ENCODE measurements around the gene CEP55. TPM values are rescaled to one million over a fixed set of nuclear protein-coding genes. Genes with fewer than 3 reads are reported as not detected.

CEP55 gene
- total RNA-seq, 1 experiment from 2014 or later: 68.5 TPM

DNA sequence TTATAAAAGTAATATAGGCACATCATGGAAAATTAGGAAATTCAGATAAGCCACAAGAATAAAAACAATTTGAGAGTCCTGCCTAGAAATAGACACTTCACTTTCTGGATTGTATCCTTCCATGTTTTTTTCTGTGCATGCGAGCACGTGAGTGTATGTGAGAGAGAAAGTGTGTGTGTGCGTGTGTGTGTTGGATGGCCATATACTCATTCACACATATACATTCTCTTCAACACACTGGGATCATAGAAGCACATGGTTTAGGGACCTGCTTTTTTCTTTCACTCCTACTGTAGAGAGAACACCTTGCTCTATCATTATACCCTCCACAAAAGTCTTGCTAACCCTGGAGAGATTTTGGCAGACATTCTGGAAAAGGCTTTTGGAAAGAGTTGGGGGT, 77.5 kb downstream of the CEP55 start:
- Histone ChIP-seq H3K9me3 (ENCODE audit: low read depth, low read length, poor library complexity, severe bottlenecking) (no peaks in the 10 kb centered on the region), H3K4me1 (ENCODE audit: insufficient read depth, low read length, poor library complexity, severe bottlenecking) (no peaks in the 10 kb centered on the region), H3K27ac (ENCODE audit: low read depth, low read length, poor library complexity, severe bottlenecking) (no peak overlapping the region), H3K4me3 (ENCODE audit: low read depth, low read length, poor library complexity, severe bottlenecking) (no peak overlapping the region), H3K36me3 (ENCODE audit: insufficient read depth, low read length, poor library complexity, severe bottlenecking) (no peaks in the 10 kb centered on the region), H3K27me3 (replicated peaks; ENCODE audit: insufficient read depth, low read depth, low read length, poor library complexity) (peaks cover 25% of the 10 kb centered on the region)
- DNase-seq (ENCODE audit: low spot score): no peak
- BruUV-seq (replicated peaks): no TSS peak
- ChIA-PET POLR2A (ENCODE audit: low non-redundant PET) (no interaction called here), CTCF (no interaction called here)
- intact Hi-C loops (cut with micrococcal nuclease; ENCODE audit: unreplicated experiment): no loop called here
- TF ChIP-seq EZH2 (IDR thresholded peaks at IDR 0.05; ENCODE audit: borderline replicate concordance, low read depth, low read length, poor library complexity, severe bottlenecking) (no peak), CTCF (conservative IDR thresholded peaks at IDR 0.05; ENCODE audit: low read depth, low read length) (no peak)

DNA sequence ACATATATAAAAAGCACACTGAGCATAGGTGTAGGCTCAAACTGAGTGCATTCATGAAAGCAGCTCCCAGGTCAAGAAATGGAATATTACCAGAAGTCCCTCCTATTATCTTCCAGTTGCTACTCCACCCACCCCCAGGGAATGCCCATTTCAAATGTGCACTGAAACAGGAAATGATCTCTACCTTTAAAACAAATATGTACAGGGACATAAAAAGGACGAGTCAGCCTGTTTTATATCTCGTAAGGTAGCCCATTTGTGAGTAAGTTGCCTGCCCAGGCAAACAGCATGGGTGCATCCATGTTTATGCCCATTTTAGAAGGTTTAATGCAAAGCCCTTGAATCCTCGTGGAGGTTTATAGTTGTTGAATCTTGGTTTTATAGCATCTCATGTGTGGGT, 80.5 kb downstream of the CEP55 start:
- H3K4me1 ChIP-seq (ENCODE audit: insufficient read depth, low read length, poor library complexity, severe bottlenecking): no peaks in the 10 kb centered on the region
- intact Hi-C loops (cut with micrococcal nuclease; ENCODE audit: unreplicated experiment): no loop called here
- DNase-seq (ENCODE audit: low spot score): no peak
- H3K9me3 ChIP-seq (ENCODE audit: low read depth, low read length, poor library complexity, severe bottlenecking): no peaks in the 10 kb centered on the region
- no peak overlapping the region for H3K27ac ChIP-seq (ENCODE audit: low read depth, low read length, poor library complexity, severe bottlenecking)
- no TSS peak for BruUV-seq (replicated peaks)
- CTCF ChIA-PET: no interaction called here
- H3K4me3 ChIP-seq (ENCODE audit: low read depth, low read length, poor library complexity, severe bottlenecking): no peak overlapping the region
- POLR2A ChIA-PET (ENCODE audit: low non-redundant PET): no interaction called here
- H3K27me3 ChIP-seq (replicated peaks; ENCODE audit: insufficient read depth, low read depth, low read length, poor library complexity): no peaks in the 10 kb centered on the region
- TF ChIP-seq CTCF (conservative IDR thresholded peaks at IDR 0.05; ENCODE audit: low read depth, low read length): no peak
- TF ChIP-seq EZH2 (IDR thresholded peaks at IDR 0.05; ENCODE audit: borderline replicate concordance, low read depth, low read length, poor library complexity, severe bottlenecking): no peak
- no peaks in the 10 kb centered on the region for H3K36me3 ChIP-seq (ENCODE audit: insufficient read depth, low read length, poor library complexity, severe bottlenecking)

- ChIA-PET POLR2A (ENCODE audit: low non-redundant PET) (no interaction called here), CTCF (no interaction called here)
- Histone ChIP-seq H3K27ac (ENCODE audit: low read depth, low read length, poor library complexity, severe bottlenecking) (no peak overlapping the region), H3K9me3 (ENCODE audit: low read depth, low read length, poor library complexity, severe bottlenecking) (no peaks in the 10 kb centered on the region), H3K27me3 (replicated peaks; ENCODE audit: insufficient read depth, low read depth, low read length, poor library complexity) (no peaks in the 10 kb centered on the region), H3K4me1 (ENCODE audit: insufficient read depth, low read length, poor library complexity, severe bottlenecking) (no peaks in the 10 kb centered on the region), H3K36me3 (ENCODE audit: insufficient read depth, low read length, poor library complexity, severe bottlenecking) (no peaks in the 10 kb centered on the region), H3K4me3 (ENCODE audit: low read depth, low read length, poor library complexity, severe bottlenecking) (no peak overlapping the region)
- intact Hi-C loops (cut with micrococcal nuclease; ENCODE audit: unreplicated experiment): no loop called here
- DNase-seq (ENCODE audit: low spot score): no peak
- BruUV-seq (replicated peaks): no TSS peak
- no peak for TF ChIP-seq CTCF (conservative IDR thresholded peaks at IDR 0.05; ENCODE audit: low read depth, low read length)
- no peak for TF ChIP-seq EZH2 (IDR thresholded peaks at IDR 0.05; ENCODE audit: borderline replicate concordance, low read depth, low read length, poor library complexity, severe bottlenecking)
These were observed 81.2 kb downstream of the CEP55 start for GRCh38 chr10:93577565-93577964.

Other genes with a start within 250 kb of the CEP55 start
- gene MYOF, start 14.3 kb upstream of the CEP55 start, total RNA-seq (2021): 15.9 and 24.2 TPM in 2 replicates
- not detected in 2 replicates for gene FFAR4, start 70.1 kb downstream of the CEP55 start, total RNA-seq (2021)
- gene RBP4, start 104.6 kb downstream of the CEP55 start, total RNA-seq (2021): not detected in 2 replicates
- not detected in 2 replicates for gene PDE6C, start 115.9 kb downstream of the CEP55 start, total RNA-seq (2021)
- 21.6 and 21.7 TPM in 2 replicates for gene FRA10AC1, start 206.0 kb downstream of the CEP55 start, total RNA-seq (2021)